Measurements from ENCODE around the gene CEP135.

Gene CEP135

DNA sequence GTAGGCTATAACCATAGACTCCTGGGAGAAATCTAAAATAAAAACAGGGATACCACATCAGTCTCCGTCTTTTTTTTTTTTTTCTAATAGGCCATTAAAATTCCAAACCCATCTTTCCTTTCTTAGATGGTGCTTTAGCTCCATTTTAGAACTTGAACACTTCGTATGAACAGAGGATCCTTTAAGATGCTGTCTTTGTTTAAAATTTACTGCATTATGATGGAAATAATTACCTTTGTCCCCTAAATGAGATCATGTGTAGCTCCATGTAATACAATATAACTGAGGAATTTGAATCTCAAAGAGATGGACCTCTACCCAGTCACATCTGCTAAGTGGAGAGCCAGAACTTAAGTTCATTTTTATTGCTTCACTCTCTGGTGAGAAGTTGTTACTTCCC lies 47.9 kb downstream of the CEP135 start:
- no peak for TF ChIP-seq EZH2phosphoT487 (IDR thresholded peaks at IDR 0.05; ENCODE audit: low read length)
- no peak for TF ChIP-seq CTCF (IDR thresholded peaks at IDR 0.05; ENCODE audit: low read length)
- no peak for TF ChIP-seq EZH2 (optimal IDR thresholded peaks at IDR 0.05; ENCODE audit: low read depth, low read length)
- no peak for DNase-seq
- Histone ChIP-seq H3K4me2 (ENCODE audit: low read depth, low read length) (no peak overlapping the region), H2AFZ (ENCODE audit: low read length) (no peak overlapping the region), H3F3A (ENCODE audit: insufficient read depth, low read length) (no peaks in the 10 kb centered on the region), H3K27ac (ENCODE audit: low read length) (no peak overlapping the region), H3K27me3 (replicated peaks; ENCODE audit: insufficient read depth, low read length) (no peaks in the 10 kb centered on the region), H3K4me3 (ENCODE audit: low read length) (no peak overlapping the region), H4K20me1 (ENCODE audit: insufficient read depth, low read length) (no peaks in the 10 kb centered on the region), H3K9ac (ENCODE audit: low read length) (no peak overlapping the region), H3K36me3 (replicated peaks; ENCODE audit: insufficient read depth, low read length) (no peaks in the 10 kb centered on the region), H3K4me1 (ENCODE audit: low read length) (no peaks in the 10 kb centered on the region), H3K9me2 (replicated peaks; ENCODE audit: insufficient read depth, low read length) (no peaks in the 10 kb centered on the region), H3K79me2 (ENCODE audit: low read length) (no peaks in the 10 kb centered on the region), H3K9me3 (replicated peaks; ENCODE audit: insufficient read depth, low read length) (no peaks in the 10 kb centered on the region)

GRCh38 chr4:56003606-56004005 lies 54.9 kb downstream of the CEP135 start:
- no peak for DNase-seq
- no peaks in the 10 kb centered on the region for H3K9me2 ChIP-seq (replicated peaks; ENCODE audit: insufficient read depth, low read length)
- no peak overlapping the region for H3K27ac ChIP-seq (ENCODE audit: low read length)
- no peaks in the 10 kb centered on the region for H3K36me3 ChIP-seq (replicated peaks; ENCODE audit: insufficient read depth, low read length)
- TF ChIP-seq CTCF (IDR thresholded peaks at IDR 0.05; ENCODE audit: low read length) (no peak), EZH2phosphoT487 (IDR thresholded peaks at IDR 0.05; ENCODE audit: low read length) (no peak), EZH2 (optimal IDR thresholded peaks at IDR 0.05; ENCODE audit: low read depth, low read length) (no peak)
- no peak overlapping the region for H3K4me2 ChIP-seq (ENCODE audit: low read depth, low read length)
- H3K4me3 ChIP-seq (ENCODE audit: low read length) = no peak overlapping the region
- H4K20me1 ChIP-seq (ENCODE audit: insufficient read depth, low read length) = no peaks in the 10 kb centered on the region
- no peaks in the 10 kb centered on the region for H3K9me3 ChIP-seq (replicated peaks; ENCODE audit: insufficient read depth, low read length)
- no peaks in the 10 kb centered on the region for H3K79me2 ChIP-seq (ENCODE audit: low read length)
- H3K9ac ChIP-seq (ENCODE audit: low read length) = no peak overlapping the region
- no peaks in the 10 kb centered on the region for H3K4me1 ChIP-seq (ENCODE audit: low read length)
- no peaks in the 10 kb centered on the region for H3F3A ChIP-seq (ENCODE audit: insufficient read depth, low read length)
- no peak overlapping the region for H2AFZ ChIP-seq (ENCODE audit: low read length)
- H3K27me3 ChIP-seq (replicated peaks; ENCODE audit: insufficient read depth, low read length) = no peaks in the 10 kb centered on the region

DNA sequence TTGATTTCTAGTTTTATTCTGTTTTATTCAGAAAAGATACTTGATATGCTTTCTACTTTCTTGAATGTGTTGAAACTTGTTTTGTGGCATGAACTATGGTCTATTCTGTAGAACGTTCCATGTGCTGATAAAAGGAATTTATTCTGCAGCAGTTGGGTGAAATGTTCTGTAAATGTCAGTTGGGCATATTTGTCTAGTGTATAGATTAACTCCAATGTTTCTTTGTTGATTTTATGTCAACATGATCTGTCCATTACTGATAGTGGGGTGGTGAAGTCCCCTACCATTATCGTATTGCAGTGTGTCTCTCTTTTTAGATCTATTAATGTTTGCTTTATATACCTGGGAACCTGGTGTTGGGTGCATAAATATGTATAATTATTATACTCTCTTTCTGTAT lies 55.5 kb downstream of the CEP135 start:
- H3K4me1 ChIP-seq (ENCODE audit: low read length) = no peaks in the 10 kb centered on the region
- H3K36me3 ChIP-seq (replicated peaks; ENCODE audit: insufficient read depth, low read length) = no peaks in the 10 kb centered on the region
- H3K27ac ChIP-seq (ENCODE audit: low read length) = no peak overlapping the region
- H3K27me3 ChIP-seq (replicated peaks; ENCODE audit: insufficient read depth, low read length) = no peaks in the 10 kb centered on the region
- DNase-seq = no peak
- H3K79me2 ChIP-seq (ENCODE audit: low read length) = no peaks in the 10 kb centered on the region
- H3K9ac ChIP-seq (ENCODE audit: low read length) = no peak overlapping the region
- H3K4me2 ChIP-seq (ENCODE audit: low read depth, low read length) = no peak overlapping the region
- no peaks in the 10 kb centered on the region for H3K9me2 ChIP-seq (replicated peaks; ENCODE audit: insufficient read depth, low read length)
- no peaks in the 10 kb centered on the region for H3K9me3 ChIP-seq (replicated peaks; ENCODE audit: insufficient read depth, low read length)
- no peak overlapping the region for H3K4me3 ChIP-seq (ENCODE audit: low read length)
- no peaks in the 10 kb centered on the region for H4K20me1 ChIP-seq (ENCODE audit: insufficient read depth, low read length)
- TF ChIP-seq EZH2 (optimal IDR thresholded peaks at IDR 0.05; ENCODE audit: low read depth, low read length) (no peak), EZH2phosphoT487 (IDR thresholded peaks at IDR 0.05; ENCODE audit: low read length) (no peak), CTCF (IDR thresholded peaks at IDR 0.05; ENCODE audit: low read length) (no peak)
- H3F3A ChIP-seq (ENCODE audit: insufficient read depth, low read length) = no peaks in the 10 kb centered on the region
- H2AFZ ChIP-seq (ENCODE audit: low read length) = no peak overlapping the region
